BLaER1 treated with 17β-estradiol and CSF1 and Interleukin-3, amounts not matched to agents 10 nM and 100 nM (cell line): ENCODE data around the gene CPE.

Experiments
- H3K27ac ChIP-seq, 11 experiments: shearing (Covaris generic); formaldehyde crosslinking; 2 replicates each; pipeline ENCODE4 v1.8.1; 2022
- H3K27me3 ChIP-seq, 11 experiments: shearing (Covaris generic); formaldehyde crosslinking; 2 replicates each; pipeline ENCODE4 v1.8.1; 2022
- H3K36me3 ChIP-seq, 11 experiments: shearing (Covaris generic); formaldehyde crosslinking; 2 replicates each; pipeline ENCODE4 v1.8.1; 2022
- H3K4me1 ChIP-seq, 10 experiments: shearing (Covaris generic); formaldehyde crosslinking; 2 replicates each; pipeline ENCODE4 v1.8.1; 2022
- H3K4me2 ChIP-seq, 11 experiments: shearing (Covaris generic); formaldehyde crosslinking; 2 replicates each; pipeline ENCODE4 v1.8.1; 2022
- H3K4me3 ChIP-seq, 10 experiments: shearing (Covaris generic); formaldehyde crosslinking; 2 replicates each; pipeline ENCODE4 v1.8.1; 2022
- H3K9ac ChIP-seq, 11 experiments: shearing (Covaris generic); formaldehyde crosslinking; 2 replicates each; pipeline ENCODE4 v1.8.1; 2022
- H3K9me3 ChIP-seq, 11 experiments: shearing (Covaris generic); formaldehyde crosslinking; replicated peaks in 1 of 11; 2 replicates each; pipeline ENCODE4 v1.8.1; 2022
- H4K20me1 ChIP-seq, 11 experiments: shearing (Covaris generic); formaldehyde crosslinking; 2 replicates each; pipeline ENCODE4 v1.8.1; 2022
- Cebpa-rat ChIP-seq, 11 experiments: shearing (Covaris generic); IDR thresholded peaks; 2 replicates each; pipeline ENCODE4 v1.8.1; 2022

Gene CPE

GRCh38 chr4:165388756-165389155 lies 9.9 kb downstream of the CPE start:
- Histone ChIP-seq H3K9ac (no peak overlapping the region), H3K36me3 (no peaks in the 10 kb centered on the region), H3K9me3 (no peaks in the 10 kb centered on the region), H3K4me3 (no peak overlapping the region), H3K27me3 (no peaks in the 10 kb centered on the region), H3K4me1 (no peaks in the 10 kb centered on the region), H3K4me2 (no peak overlapping the region), H3K27ac (no peak overlapping the region), H4K20me1 (no peaks in the 10 kb centered on the region)
- no peak for TF ChIP-seq Cebpa-rat (IDR thresholded peaks at IDR 0.05)

- H3K27ac ChIP-seq, result no peak overlapping the region
- no peak overlapping the region for H3K4me2 ChIP-seq
- H3K27me3 ChIP-seq, result no peaks in the 10 kb centered on the region
- no peaks in the 10 kb centered on the region for H3K4me1 ChIP-seq
- no peak for TF ChIP-seq Cebpa-rat (IDR thresholded peaks at IDR 0.05)
- no peaks in the 10 kb centered on the region for H4K20me1 ChIP-seq
- no peak overlapping the region for H3K4me3 ChIP-seq
- H3K36me3 ChIP-seq, result no peaks in the 10 kb centered on the region
- H3K9me3 ChIP-seq, result no peaks in the 10 kb centered on the region
- H3K9ac ChIP-seq, result no peak overlapping the region
Measured at GRCh38 chr4:165393051-165393450, 14.2 kb downstream of the CPE start.

GRCh38 chr4:165393704-165394103 lies 14.9 kb downstream of the CPE start:
- H4K20me1 ChIP-seq, result no peaks in the 10 kb centered on the region
- no peak overlapping the region for H3K4me3 ChIP-seq
- no peak for TF ChIP-seq Cebpa-rat (IDR thresholded peaks at IDR 0.05)
- H3K36me3 ChIP-seq, result no peaks in the 10 kb centered on the region
- no peak overlapping the region for H3K9ac ChIP-seq
- H3K27ac ChIP-seq, result no peak overlapping the region
- no peaks in the 10 kb centered on the region for H3K9me3 ChIP-seq
- H3K27me3 ChIP-seq, result no peaks in the 10 kb centered on the region
- no peaks in the 10 kb centered on the region for H3K4me1 ChIP-seq
- no peak overlapping the region for H3K4me2 ChIP-seq

GRCh38 chr4:165394275-165394674 lies 15.5 kb downstream of the CPE start:
- Histone ChIP-seq H3K36me3 (no peaks in the 10 kb centered on the region), H3K27me3 (no peaks in the 10 kb centered on the region), H3K4me1 (no peaks in the 10 kb centered on the region), H3K4me2 (no peak overlapping the region), H3K4me3 (no peak overlapping the region), H3K27ac (no peak overlapping the region), H3K9me3 (no peaks in the 10 kb centered on the region), H3K9ac (no peak overlapping the region), H4K20me1 (no peaks in the 10 kb centered on the region)
- TF ChIP-seq Cebpa-rat (IDR thresholded peaks at IDR 0.05), result no peak

- no peak for TF ChIP-seq Cebpa-rat (IDR thresholded peaks at IDR 0.05)
- Histone ChIP-seq H3K9ac (no peak overlapping the region), H3K27me3 (no peaks in the 10 kb centered on the region), H4K20me1 (no peaks in the 10 kb centered on the region), H3K36me3 (no peaks in the 10 kb centered on the region), H3K4me1 (no peaks in the 10 kb centered on the region), H3K4me3 (no peak overlapping the region), H3K9me3 (no peaks in the 10 kb centered on the region), H3K27ac (no peak overlapping the region), H3K4me2 (no peak overlapping the region)
Measured at GRCh38 chr4:165398570-165398969, 19.8 kb downstream of the CPE start.

GRCh38 chr4:165402375-165402774 lies 23.6 kb downstream of the CPE start:
- Histone ChIP-seq H3K27me3 (no peaks in the 10 kb centered on the region), H3K36me3 (no peaks in the 10 kb centered on the region), H3K9ac (no peak overlapping the region), H4K20me1 (no peaks in the 10 kb centered on the region; a peak in 1 of 22 replicates), H3K4me1 (no peaks in the 10 kb centered on the region), H3K9me3 (no peaks in the 10 kb centered on the region), H3K4me2 (no peak overlapping the region), H3K4me3 (no peak overlapping the region), H3K27ac (no peak overlapping the region)
- TF ChIP-seq Cebpa-rat (IDR thresholded peaks at IDR 0.05), result no peak

- Histone ChIP-seq H3K4me2 (no peak overlapping the region), H3K27ac (no peak overlapping the region)
- TF ChIP-seq Cebpa-rat (IDR thresholded peaks at IDR 0.05), result no peak
Measured at GRCh38 chr4:165403048-165403447, 24.2 kb downstream of the CPE start.

GRCh38 chr4:165403637-165404036 lies 24.8 kb downstream of the CPE start:
- Histone ChIP-seq H3K9ac (no peak overlapping the region), H4K20me1 (no peaks in the 10 kb centered on the region; a peak in 1 of 22 replicates), H3K27ac (no peak overlapping the region), H3K9me3 (no peaks in the 10 kb centered on the region), H3K36me3 (no peaks in the 10 kb centered on the region), H3K4me2 (no peak overlapping the region), H3K4me1 (no peaks in the 10 kb centered on the region), H3K27me3 (no peaks in the 10 kb centered on the region), H3K4me3 (no peak overlapping the region)
- no peak for TF ChIP-seq Cebpa-rat (IDR thresholded peaks at IDR 0.05)

More at GRCh38 chr4:165403048-165403447, 24.2 kb downstream of the CPE start:
- H4K20me1 ChIP-seq, result no peaks in the 10 kb centered on the region; a peak in 1 of 22 replicates
- no peaks in the 10 kb centered on the region for H3K36me3 ChIP-seq
- H3K27me3 ChIP-seq, result no peaks in the 10 kb centered on the region
- H3K9me3 ChIP-seq, result no peaks in the 10 kb centered on the region
- H3K4me1 ChIP-seq, result no peaks in the 10 kb centered on the region
- H3K4me3 ChIP-seq, result no peak overlapping the region
- H3K9ac ChIP-seq, result no peak overlapping the region

GRCh38 chr4:165404080-165404479 lies 25.3 kb downstream of the CPE start:
- Histone ChIP-seq H3K9me3 (no peaks in the 10 kb centered on the region), H3K36me3 (no peaks in the 10 kb centered on the region), H4K20me1 (no peaks in the 10 kb centered on the region; a peak in 1 of 22 replicates), H3K27me3 (no peaks in the 10 kb centered on the region), H3K27ac (no peak overlapping the region), H3K4me1 (no peaks in the 10 kb centered on the region), H3K4me3 (no peak overlapping the region), H3K4me2 (no peak overlapping the region), H3K9ac (no peak overlapping the region)
- no peak for TF ChIP-seq Cebpa-rat (IDR thresholded peaks at IDR 0.05)

GRCh38 chr4:165404696-165405095 lies 25.9 kb downstream of the CPE start:
- Histone ChIP-seq H4K20me1 (no peaks in the 10 kb centered on the region; a peak in 1 of 22 replicates), H3K9me3 (no peaks in the 10 kb centered on the region), H3K4me1 (no peaks in the 10 kb centered on the region), H3K27ac (no peak overlapping the region), H3K27me3 (no peaks in the 10 kb centered on the region), H3K9ac (no peak overlapping the region), H3K36me3 (no peaks in the 10 kb centered on the region), H3K4me2 (no peak overlapping the region), H3K4me3 (no peak overlapping the region)
- no peak for TF ChIP-seq Cebpa-rat (IDR thresholded peaks at IDR 0.05)

GRCh38 chr4:165410214-165410613 lies 31.4 kb downstream of the CPE start:
- TF ChIP-seq Cebpa-rat (IDR thresholded peaks at IDR 0.05), result no peak
- no peaks in the 10 kb centered on the region for H3K4me1 ChIP-seq
- H3K4me2 ChIP-seq, result no peak overlapping the region

More at GRCh38 chr4:165410214-165410613, 31.4 kb downstream of the CPE start:
- no peaks in the 10 kb centered on the region for H3K27me3 ChIP-seq
- H3K9ac ChIP-seq, result no peak overlapping the region
- H4K20me1 ChIP-seq, result no peaks in the 10 kb centered on the region
- H3K9me3 ChIP-seq, result no peaks in the 10 kb centered on the region
- no peak overlapping the region for H3K4me3 ChIP-seq
- no peaks in the 10 kb centered on the region for H3K36me3 ChIP-seq
- H3K27ac ChIP-seq, result no peak overlapping the region
